ENCODE results near the gene MICA. TPM values are rescaled to one million over a fixed set of nuclear protein-coding genes. Genes with fewer than 3 reads are reported as not detected.
"Not testable (repeated sequence)": the region's sequence is repeated elsewhere in the genome, so short reads cannot be mapped to it uniquely, and the experiment has no call there.

Gene MICA
- total RNA-seq, 1 donor from 2014 or later, result 5.2 TPM

DNA sequence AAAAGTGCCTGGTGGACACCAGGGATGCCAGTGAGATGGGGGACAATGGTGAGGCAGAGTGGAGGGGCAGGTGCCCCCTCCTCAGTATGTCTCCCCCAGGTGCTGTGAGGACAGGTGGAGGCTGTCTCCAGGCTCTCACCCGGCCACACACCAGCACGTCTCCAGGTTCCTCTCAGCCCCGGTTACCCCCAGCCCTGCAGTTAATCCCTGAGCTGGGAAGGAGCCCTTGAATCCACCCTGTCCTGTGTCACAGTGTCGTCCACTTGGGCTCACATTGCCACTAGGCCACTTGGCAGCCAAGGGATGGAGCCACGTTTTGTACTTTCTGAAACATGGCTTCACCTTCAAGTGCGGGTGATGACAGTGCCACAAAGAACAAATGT lies 24.7 kb upstream of the MICA start:
- H3K4me3 ChIP-seq (ENCODE audit: low read length in 3 of 3), result no peak overlapping the region
- no peaks in the 10 kb centered on the region for H3K9me3 ChIP-seq (ENCODE audit: control insufficient read depth in 3 of 3, low read length in 3 of 3)
- no peaks in the 10 kb centered on the region for H3K4me1 ChIP-seq (ENCODE audit: control insufficient read depth in 3 of 3, insufficient read depth in 3 of 3, low read length in 3 of 3)
- no peaks in the 10 kb centered on the region for H3K36me3 ChIP-seq (ENCODE audit: control insufficient read depth in 3 of 3, insufficient read depth in 3 of 3, low read length in 3 of 3)
- peaks cover 14 to 35% (median 30%) of the 10 kb centered on the region in 3 donors for H3K27me3 ChIP-seq (ENCODE audit: control insufficient read depth in 3 of 3, insufficient read depth in 3 of 3, low read length in 3 of 3)
- no peak overlapping the region for H3K9ac ChIP-seq (ENCODE audit: low read depth in 1 of 3, low read length in 3 of 3)
- H3K27ac ChIP-seq (ENCODE audit: low read depth, low read length), result no peak overlapping the region

DNA sequence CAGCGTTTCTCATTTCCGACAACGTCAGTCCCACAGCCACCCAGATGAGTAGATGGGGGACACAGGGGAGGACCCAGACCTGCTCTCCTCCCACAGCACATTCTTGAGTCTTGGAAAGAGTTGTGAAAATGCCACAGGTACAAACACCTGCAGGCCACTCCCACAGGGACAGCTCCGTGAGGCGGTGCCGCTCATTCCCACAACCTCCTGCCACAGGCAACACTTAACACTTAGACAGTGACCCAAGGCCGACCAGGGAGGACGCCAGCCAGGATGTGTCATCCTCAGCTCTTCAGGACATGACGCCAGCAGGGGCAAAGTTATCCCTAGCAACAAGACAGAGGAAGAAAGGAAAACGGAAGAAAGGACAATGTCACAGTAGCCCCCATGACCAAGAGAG lies 23.5 kb upstream of the MICA start:
- Histone ChIP-seq H3K4me3 (ENCODE audit: low read length in 3 of 3) (no peak overlapping the region), H3K36me3 (ENCODE audit: control insufficient read depth in 3 of 3, insufficient read depth in 3 of 3, low read length in 3 of 3) (no peaks in the 10 kb centered on the region), H3K27ac (ENCODE audit: low read depth, low read length) (no peak overlapping the region), H3K4me1 (ENCODE audit: control insufficient read depth in 3 of 3, insufficient read depth in 3 of 3, low read length in 3 of 3) (no peaks in the 10 kb centered on the region), H3K27me3 (ENCODE audit: control insufficient read depth in 3 of 3, insufficient read depth in 3 of 3, low read length in 3 of 3) (peaks cover 14 to 35% (median 28%) of the 10 kb centered on the region in 3 donors), H3K9me3 (ENCODE audit: control insufficient read depth in 3 of 3, low read length in 3 of 3) (no peaks in the 10 kb centered on the region), H3K9ac (ENCODE audit: low read depth in 1 of 3, low read length in 3 of 3) (no peak overlapping the region)

DNA sequence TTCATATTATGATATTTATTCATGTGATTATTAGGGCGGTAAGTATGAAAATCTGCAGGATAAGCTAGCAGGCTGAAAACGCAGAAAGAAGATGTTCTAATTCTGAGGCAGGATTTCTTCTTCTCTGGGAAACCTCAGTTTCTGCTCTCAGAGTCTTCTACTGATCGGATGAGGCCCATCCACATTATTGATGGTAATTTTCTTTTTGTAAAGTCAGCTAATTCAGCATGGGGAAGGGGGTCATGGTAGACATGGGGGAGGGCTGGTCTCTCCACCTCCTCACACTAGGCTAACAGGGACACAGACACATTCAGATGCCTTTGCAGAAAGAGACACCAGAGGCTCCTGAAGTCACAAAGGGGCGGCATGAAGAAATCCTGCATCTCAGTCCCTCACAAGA lies 21.7 kb upstream of the MICA start:
- H3K27ac ChIP-seq (ENCODE audit: low read depth, low read length), result no peak overlapping the region
- H3K9me3 ChIP-seq (ENCODE audit: control insufficient read depth in 3 of 3, low read length in 3 of 3), result no peaks in the 10 kb centered on the region
- no peaks in the 10 kb centered on the region for H3K36me3 ChIP-seq (ENCODE audit: control insufficient read depth in 3 of 3, insufficient read depth in 3 of 3, low read length in 3 of 3)
- H3K4me3 ChIP-seq (ENCODE audit: low read length in 3 of 3), result no peak overlapping the region
- no peaks in the 10 kb centered on the region for H3K4me1 ChIP-seq (ENCODE audit: control insufficient read depth in 3 of 3, insufficient read depth in 3 of 3, low read length in 3 of 3)
- H3K9ac ChIP-seq (ENCODE audit: low read depth in 1 of 3, low read length in 3 of 3), result no peak overlapping the region
- peaks cover 14 to 35% (median 27%) of the 10 kb centered on the region in 3 donors for H3K27me3 ChIP-seq (ENCODE audit: control insufficient read depth in 3 of 3, insufficient read depth in 3 of 3, low read length in 3 of 3)

DNA sequence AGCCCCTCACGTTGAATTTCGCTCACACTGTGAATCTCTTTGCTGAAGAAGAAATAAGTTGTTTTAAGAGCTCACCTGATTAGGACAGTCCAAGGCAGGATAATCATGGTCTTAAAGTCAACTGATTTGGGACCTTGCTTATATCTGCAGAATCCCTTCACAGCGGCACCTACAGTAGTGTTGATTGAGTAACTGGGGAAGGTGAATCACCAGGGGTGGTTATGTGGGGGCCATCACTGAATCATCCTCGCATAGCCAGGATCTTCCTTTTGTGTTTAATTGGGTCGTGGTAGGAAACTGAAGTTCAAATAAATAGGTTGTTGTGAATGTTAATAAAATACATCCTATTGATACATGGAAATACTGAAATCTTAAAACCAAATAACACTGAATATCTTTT lies 20.2 kb upstream of the MICA start:
- H3K4me3 ChIP-seq (ENCODE audit: low read length in 3 of 3), result no peak overlapping the region
- H3K9me3 ChIP-seq (ENCODE audit: control insufficient read depth in 3 of 3, low read length in 3 of 3), result no peaks in the 10 kb centered on the region
- H3K9ac ChIP-seq (ENCODE audit: low read depth in 1 of 3, low read length in 3 of 3), result no peak overlapping the region
- no peak overlapping the region for H3K27ac ChIP-seq (ENCODE audit: low read depth, low read length)
- H3K27me3 ChIP-seq (ENCODE audit: control insufficient read depth in 3 of 3, insufficient read depth in 3 of 3, low read length in 3 of 3), result peaks cover 4 to 22% (median 17%) of the 10 kb centered on the region in 3 donors
- H3K36me3 ChIP-seq (ENCODE audit: control insufficient read depth in 3 of 3, insufficient read depth in 3 of 3, low read length in 3 of 3), result no peaks in the 10 kb centered on the region
- H3K4me1 ChIP-seq (ENCODE audit: control insufficient read depth in 3 of 3, insufficient read depth in 3 of 3, low read length in 3 of 3), result no peaks in the 10 kb centered on the region

DNA sequence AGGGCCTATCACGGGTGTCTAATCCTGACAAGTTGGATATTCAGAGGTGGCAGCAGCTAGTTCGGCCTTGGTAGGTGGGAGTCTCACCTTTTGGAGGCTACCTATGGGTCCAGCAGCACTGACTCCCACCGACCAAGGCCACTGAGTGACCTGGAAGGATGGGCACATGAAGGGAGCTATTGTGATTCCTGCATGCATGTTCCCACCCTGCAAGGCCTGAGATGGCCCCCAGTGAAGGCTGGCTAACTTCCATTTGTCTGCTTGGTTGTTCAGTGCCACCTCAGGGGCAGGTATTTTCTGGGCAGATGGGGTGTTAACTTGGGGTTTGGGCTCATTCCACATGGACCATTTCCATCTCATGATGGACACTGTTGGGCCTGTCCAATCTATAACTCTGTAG lies 18.4 kb upstream of the MICA start:
- Histone ChIP-seq H3K9ac (ENCODE audit: low read depth in 1 of 3, low read length in 3 of 3) (no peak overlapping the region), H3K27ac (ENCODE audit: low read depth, low read length) (no peak overlapping the region), H3K4me1 (ENCODE audit: control insufficient read depth in 3 of 3, insufficient read depth in 3 of 3, low read length in 3 of 3) (no peaks in the 10 kb centered on the region), H3K4me3 (ENCODE audit: low read length in 3 of 3) (no peak overlapping the region), H3K9me3 (ENCODE audit: control insufficient read depth in 3 of 3, low read length in 3 of 3) (no peaks in the 10 kb centered on the region), H3K36me3 (ENCODE audit: control insufficient read depth in 3 of 3, insufficient read depth in 3 of 3, low read length in 3 of 3) (no peaks in the 10 kb centered on the region), H3K27me3 (ENCODE audit: control insufficient read depth in 3 of 3, insufficient read depth in 3 of 3, low read length in 3 of 3) (peaks cover 0 to 6% (median 2%) of the 10 kb centered on the region in 3 donors)

DNA sequence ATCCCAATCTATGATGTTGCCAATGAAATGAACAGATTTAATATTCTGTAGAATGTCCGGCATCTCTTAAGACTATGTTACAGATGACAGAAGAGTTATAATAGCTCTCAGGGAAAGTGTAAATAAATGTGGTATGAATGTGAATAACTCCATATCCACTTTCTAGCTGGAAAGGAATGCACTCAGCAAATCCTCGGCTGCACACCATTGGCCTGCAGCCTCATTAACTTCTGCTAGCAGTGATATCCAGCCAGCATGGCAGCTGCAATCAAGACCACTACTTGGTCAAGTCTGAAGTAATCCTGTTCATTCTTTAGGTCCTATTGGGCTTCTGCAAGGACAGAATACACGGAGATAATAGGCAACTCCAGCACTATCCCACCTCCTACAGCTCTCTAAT lies 17.3 kb upstream of the MICA start:
- Histone ChIP-seq H3K9ac (ENCODE audit: low read depth in 1 of 3, low read length in 3 of 3) (no peak overlapping the region), H3K9me3 (ENCODE audit: control insufficient read depth in 3 of 3, low read length in 3 of 3) (no peaks in the 10 kb centered on the region), H3K4me3 (ENCODE audit: low read length in 3 of 3) (no peak overlapping the region), H3K27me3 (ENCODE audit: control insufficient read depth in 3 of 3, insufficient read depth in 3 of 3, low read length in 3 of 3) (peaks cover 0 to 4% (median 0%) of the 10 kb centered on the region in 3 donors), H3K4me1 (ENCODE audit: control insufficient read depth in 3 of 3, insufficient read depth in 3 of 3, low read length in 3 of 3) (no peaks in the 10 kb centered on the region), H3K27ac (ENCODE audit: low read depth, low read length) (no peak overlapping the region), H3K36me3 (ENCODE audit: control insufficient read depth in 3 of 3, insufficient read depth in 3 of 3, low read length in 3 of 3) (no peaks in the 10 kb centered on the region)

DNA sequence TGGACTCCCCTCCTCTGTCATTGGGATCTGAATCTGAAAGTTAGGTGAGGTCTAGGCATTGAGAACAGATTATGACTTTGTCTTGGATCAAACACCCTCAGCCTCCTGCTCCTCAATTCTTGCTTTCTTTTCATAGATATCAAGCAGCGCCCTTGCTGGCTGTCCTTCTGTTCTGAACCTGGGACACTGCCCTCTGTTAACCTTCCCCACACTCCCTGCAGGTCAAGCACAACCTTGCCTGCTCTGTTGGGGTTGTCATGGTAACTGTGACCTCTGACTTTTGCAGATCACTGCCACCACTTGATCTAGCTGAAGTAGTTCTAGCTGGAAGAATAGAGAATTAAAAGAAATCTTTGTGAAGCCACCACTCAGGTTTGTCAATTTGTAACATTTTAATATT lies 16.4 kb upstream of the MICA start:
- H3K27me3 ChIP-seq (ENCODE audit: control insufficient read depth in 3 of 3, insufficient read depth in 3 of 3, low read length in 3 of 3), result peaks cover 0 to 4% (median 0%) of the 10 kb centered on the region in 3 donors
- H3K9me3 ChIP-seq (ENCODE audit: control insufficient read depth in 3 of 3, low read length in 3 of 3), result no peaks in the 10 kb centered on the region
- H3K9ac ChIP-seq (ENCODE audit: low read depth in 1 of 3, low read length in 3 of 3), result no peak overlapping the region
- no peak overlapping the region for H3K27ac ChIP-seq (ENCODE audit: low read depth, low read length)
- no peaks in the 10 kb centered on the region for H3K36me3 ChIP-seq (ENCODE audit: control insufficient read depth in 3 of 3, insufficient read depth in 3 of 3, low read length in 3 of 3)
- H3K4me3 ChIP-seq (ENCODE audit: low read length in 3 of 3), result no peak overlapping the region
- H3K4me1 ChIP-seq (ENCODE audit: control insufficient read depth in 3 of 3, insufficient read depth in 3 of 3, low read length in 3 of 3), result no peaks in the 10 kb centered on the region

DNA sequence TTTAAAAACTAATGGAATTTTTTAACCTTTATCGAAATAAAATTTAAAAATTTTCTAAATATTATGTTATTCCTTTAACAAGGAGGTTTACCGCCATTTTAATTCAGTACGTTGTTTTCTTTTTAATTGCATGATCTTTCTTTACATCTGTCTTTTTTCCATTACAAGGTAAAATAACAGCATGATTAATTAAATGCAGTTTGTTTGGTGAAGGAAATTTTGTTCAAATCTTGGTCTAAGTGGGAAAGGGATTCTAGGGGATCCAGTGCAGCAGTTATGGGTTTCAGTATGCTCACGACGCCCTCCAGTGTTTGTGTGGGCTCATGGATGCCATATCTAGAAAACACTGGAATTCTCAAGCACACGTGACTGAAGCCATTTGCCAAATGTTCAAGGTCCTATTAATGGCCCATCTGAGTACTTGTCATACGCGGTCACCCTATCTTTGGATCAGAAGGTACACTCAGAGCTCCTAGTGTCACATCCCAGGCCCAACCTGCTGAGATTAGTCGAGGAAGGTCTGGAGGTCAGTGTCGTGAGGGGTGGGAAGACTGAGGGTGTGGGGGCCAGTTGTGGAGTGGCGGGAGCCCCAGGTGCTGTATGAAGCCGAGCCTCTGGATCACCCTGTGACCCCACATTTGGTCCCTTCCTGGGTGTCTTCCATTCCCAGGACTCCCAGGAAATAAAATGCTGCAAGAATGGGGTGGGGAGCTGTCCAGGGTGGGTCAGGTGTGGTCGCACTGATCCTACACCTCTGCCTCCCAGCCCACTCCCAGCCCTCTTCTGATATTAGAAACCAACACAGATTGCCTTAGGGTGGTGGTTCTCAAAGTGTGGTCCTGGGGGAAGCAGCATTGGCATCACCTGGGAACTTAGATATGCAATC lies 14.2 kb upstream of the MICA start:
- H3K9me3 ChIP-seq (ENCODE audit: control insufficient read depth in 3 of 3, low read length in 3 of 3), result not testable (repeated sequence)

DNA sequence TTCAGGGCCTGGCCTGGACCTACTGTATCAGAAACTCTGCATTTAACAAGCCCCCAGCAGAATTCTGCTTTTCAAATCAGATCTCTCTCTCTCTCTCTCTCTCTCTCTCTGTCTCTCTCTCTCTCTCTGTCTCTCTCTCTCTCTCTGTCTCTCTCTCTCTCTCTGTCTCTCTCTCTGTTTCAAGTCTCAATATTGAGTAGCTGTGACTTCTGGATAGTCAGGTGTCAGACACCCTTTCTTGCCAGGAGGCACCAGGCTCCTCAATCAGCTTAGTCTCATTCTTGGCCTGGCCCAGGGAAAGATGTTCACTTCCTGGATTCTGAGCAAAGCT lies 13.6 kb upstream of the MICA start:
- not testable (repeated sequence) for H3K4me1 ChIP-seq (ENCODE audit: control insufficient read depth in 3 of 3, insufficient read depth in 3 of 3, low read length in 3 of 3); H3K36me3 ChIP-seq (ENCODE audit: control insufficient read depth in 3 of 3, insufficient read depth in 3 of 3, low read length in 3 of 3); H3K9ac ChIP-seq (ENCODE audit: low read depth in 1 of 3, low read length in 3 of 3)

More for the DNA sequence above, 14.2 kb upstream of the MICA start:
- not testable (repeated sequence) for H3K27ac ChIP-seq (ENCODE audit: low read depth, low read length); H3K27me3 ChIP-seq (ENCODE audit: control insufficient read depth in 3 of 3, insufficient read depth in 3 of 3, low read length in 3 of 3); H3K36me3 ChIP-seq (ENCODE audit: control insufficient read depth in 3 of 3, insufficient read depth in 3 of 3, low read length in 3 of 3); H3K9ac ChIP-seq (ENCODE audit: low read depth in 1 of 3, low read length in 3 of 3); H3K4me1 ChIP-seq (ENCODE audit: control insufficient read depth in 3 of 3, insufficient read depth in 3 of 3, low read length in 3 of 3); H3K4me3 ChIP-seq (ENCODE audit: low read length in 3 of 3)

DNA sequence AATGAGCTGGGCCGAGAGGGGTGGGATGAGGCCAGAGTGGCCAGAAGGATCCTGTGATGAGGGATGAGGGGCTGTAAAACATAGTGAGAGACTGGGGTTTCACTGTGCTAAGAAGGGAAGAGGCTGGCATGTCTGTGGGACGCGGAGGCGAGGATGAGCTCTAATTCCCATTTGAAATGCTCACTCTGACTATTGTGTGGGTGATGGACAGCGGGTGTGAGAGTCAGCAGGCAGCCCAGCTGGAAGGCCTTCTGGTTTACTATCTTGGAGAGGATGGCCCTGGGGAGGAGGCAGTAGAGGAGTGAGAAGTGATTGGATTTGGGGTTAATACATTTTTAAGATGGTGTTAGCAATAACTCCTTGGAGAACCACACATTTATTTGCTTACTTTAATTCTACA lies 9.5 kb upstream of the MICA start:
- Histone ChIP-seq H3K27ac (ENCODE audit: low read depth, low read length) (no peak overlapping the region), H3K27me3 (ENCODE audit: control insufficient read depth in 3 of 3, insufficient read depth in 3 of 3, low read length in 3 of 3) (no peaks in the 10 kb centered on the region), H3K9me3 (ENCODE audit: control insufficient read depth in 3 of 3, low read length in 3 of 3) (no peaks in the 10 kb centered on the region), H3K36me3 (ENCODE audit: control insufficient read depth in 3 of 3, insufficient read depth in 3 of 3, low read length in 3 of 3) (peaks cover 0 to 3% (median 0%) of the 10 kb centered on the region in 3 donors), H3K9ac (ENCODE audit: low read depth in 1 of 3, low read length in 3 of 3) (no peak overlapping the region), H3K4me3 (ENCODE audit: low read length in 3 of 3) (no peak overlapping the region), H3K4me1 (ENCODE audit: control insufficient read depth in 3 of 3, insufficient read depth in 3 of 3, low read length in 3 of 3) (peaks cover 3 to 8% (median 8%) of the 10 kb centered on the region in 3 donors)

More for the DNA sequence above, 13.6 kb upstream of the MICA start:
- H3K9me3 ChIP-seq (ENCODE audit: control insufficient read depth in 3 of 3, low read length in 3 of 3); H3K27ac ChIP-seq (ENCODE audit: low read depth, low read length); H3K4me3 ChIP-seq (ENCODE audit: low read length in 3 of 3); H3K27me3 ChIP-seq (ENCODE audit: control insufficient read depth in 3 of 3, insufficient read depth in 3 of 3, low read length in 3 of 3): not testable (repeated sequence)

Data from skeletal muscle tissue (tissue), 4 donors.